GM19397 (cell line): ENCODE measurements around the gene SLBP.
A peak's percentile ranks its signal among the peaks of the same experiment; 100 is the strongest.

ENCODE experiments used
- ATAC-seq: cut with Tn5 transposase; IDR thresholded peaks from one replicate; pipeline ENCODE4 v1.9.1; 2021; ENCODE audit warnings: mild to moderate bottlenecking, moderate library complexity; ENCODE audit not compliant: unreplicated experiment

Gene SLBP

GRCh38 chr4:1728061-1728980 lies 16.2 kb upstream of the SLBP start:
- no peak for ATAC-seq

GRCh38 chr4:1727117-1728031 lies 15.3 kb upstream of the SLBP start:
- no peak for ATAC-seq

- ATAC-seq, result peak; percentile 40
Measured at GRCh38 chr4:1726146-1726934, 14.2 kb upstream of the SLBP start.

- ATAC-seq, result no peak
Measured at GRCh38 chr4:1725521-1725920, 13.4 kb upstream of the SLBP start.

- no peak for ATAC-seq
Measured at GRCh38 chr4:1723131-1723801, 11.1 kb upstream of the SLBP start.

- ATAC-seq, result no peak
Measured at GRCh38 chr4:1722551-1723118, 10.5 kb upstream of the SLBP start.

- ATAC-seq, result no peak
Measured at GRCh38 chr4:1721666-1722550, 9.8 kb upstream of the SLBP start.

- peak; percentile 76 for ATAC-seq
Measured at GRCh38 chr4:1721003-1721665, 9.0 kb upstream of the SLBP start, which contains the start of the genes TACC3 and TMEM129. TSS of gene TACC3 (plus strand) at chr4:1721521. CDS start at chr4:1723422, 1,901 bp downstream. TSS of gene TMEM129 (minus strand) at chr4:1721323. CDS start at chr4:1720837, 486 bp downstream.

- ATAC-seq, result peak; percentile 17
Measured at GRCh38 chr4:1720163-1720983, 8.3 kb upstream of the SLBP start.

- ATAC-seq, result no peak
Measured at GRCh38 chr4:1718095-1718850, 6.2 kb upstream of the SLBP start.

- no peak for ATAC-seq
Measured at GRCh38 chr4:1717129-1718094, 5.3 kb upstream of the SLBP start.

GRCh38 chr4:1716065-1716945 lies 4.2 kb upstream of the SLBP start:
- no peak for ATAC-seq

GRCh38 chr4:1715002-1715758 lies 3.1 kb upstream of the SLBP start:
- ATAC-seq, result no peak
